ENCODE measurements around the gene CTNNBL1.

CTNNBL1 gene

GRCh38 chr20:37904008-37904642 lies 210.3 kb downstream of the CTNNBL1 start:
- DNase-seq = no peak

GRCh38 chr20:37904845-37905373 lies 211.1 kb downstream of the CTNNBL1 start:
- no peak for DNase-seq

DNA sequence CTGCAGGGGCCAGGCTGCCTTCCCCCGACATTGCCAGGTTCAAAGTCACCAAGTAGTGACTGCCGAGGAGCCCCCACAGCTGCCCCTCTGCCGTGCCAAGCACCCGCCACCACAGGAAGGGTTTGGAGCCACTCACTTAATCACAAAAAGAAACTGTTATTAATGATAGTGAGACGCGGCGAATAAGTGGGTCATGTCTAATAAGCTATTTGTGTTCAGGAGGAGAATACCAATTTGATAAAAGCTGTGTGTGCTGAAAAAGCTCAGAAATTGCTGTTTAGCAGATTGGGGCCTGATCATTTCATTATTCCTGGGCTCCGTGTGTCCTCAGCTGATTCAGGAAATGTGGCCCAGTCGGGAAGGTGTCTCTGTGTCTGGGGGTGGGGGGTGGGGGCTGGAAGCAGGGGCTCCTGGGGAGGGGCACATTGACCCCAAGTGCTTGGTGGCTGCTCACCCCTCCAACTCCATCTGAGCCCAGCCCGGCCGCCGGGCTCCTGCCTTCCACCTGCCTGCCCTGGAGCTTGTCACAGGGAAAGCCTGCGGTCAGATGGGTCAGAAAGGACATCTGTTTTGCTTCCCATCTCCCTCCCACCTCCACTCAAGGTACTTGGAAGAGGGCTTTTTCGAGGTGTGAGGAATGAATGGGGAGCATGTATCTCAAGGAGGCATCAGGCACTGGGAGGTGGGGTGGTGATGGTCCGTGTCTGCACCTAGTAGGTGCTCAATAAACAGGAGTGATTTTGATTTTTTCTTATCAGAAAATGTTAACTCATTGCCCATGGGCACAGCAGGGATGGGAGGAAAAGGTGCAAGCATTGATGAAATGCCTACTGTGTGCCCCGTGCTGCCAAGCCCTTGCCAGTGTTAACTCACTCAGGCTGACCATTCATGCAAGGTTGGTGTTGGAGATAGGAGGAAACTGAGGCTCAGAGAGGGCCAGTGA lies 212.1 kb downstream of the CTNNBL1 start:
- DNase-seq = peak in 1 of 3 experiments; percentile 25

- DNase-seq = no peak
Observed at GRCh38 chr20:37907330-37907676, 213.5 kb downstream of the CTNNBL1 start.

DNA sequence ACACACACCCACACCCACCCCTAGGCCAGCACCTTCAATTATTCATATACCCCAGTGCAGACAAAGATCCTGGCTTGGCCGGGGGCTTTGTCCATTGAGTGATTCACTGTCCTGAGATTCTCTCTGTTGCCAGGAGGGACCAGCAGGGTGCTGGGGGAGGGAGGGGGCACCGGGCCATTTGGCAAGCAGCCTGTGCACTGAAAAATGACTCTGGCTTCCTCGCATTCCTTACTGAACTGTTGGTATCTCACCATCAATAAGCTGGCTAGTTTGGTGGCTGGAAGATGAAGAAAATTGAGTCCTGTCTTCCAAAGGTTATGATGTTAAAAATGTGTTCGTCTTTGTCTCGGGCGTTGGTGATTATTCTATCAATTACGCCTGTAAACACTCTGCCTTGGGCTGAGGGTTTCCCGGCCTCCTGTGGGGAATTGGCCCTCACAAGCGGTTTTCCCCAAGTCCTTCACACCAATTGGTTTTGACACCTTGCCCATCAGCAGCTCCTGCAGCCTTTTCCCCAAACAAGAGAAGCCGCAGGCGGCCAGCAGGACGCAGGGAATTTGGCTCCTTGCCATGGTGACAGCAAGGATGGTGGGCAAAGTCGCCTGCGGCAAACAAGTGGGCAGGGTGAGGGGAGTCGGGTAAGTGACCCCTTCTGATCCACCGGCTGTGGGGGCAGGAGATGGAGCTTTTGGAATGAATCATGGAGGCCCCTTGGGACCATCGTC lies 214.0 kb downstream of the CTNNBL1 start:
- peak; percentile 39 to 97 (median 85) for DNase-seq

DNA sequence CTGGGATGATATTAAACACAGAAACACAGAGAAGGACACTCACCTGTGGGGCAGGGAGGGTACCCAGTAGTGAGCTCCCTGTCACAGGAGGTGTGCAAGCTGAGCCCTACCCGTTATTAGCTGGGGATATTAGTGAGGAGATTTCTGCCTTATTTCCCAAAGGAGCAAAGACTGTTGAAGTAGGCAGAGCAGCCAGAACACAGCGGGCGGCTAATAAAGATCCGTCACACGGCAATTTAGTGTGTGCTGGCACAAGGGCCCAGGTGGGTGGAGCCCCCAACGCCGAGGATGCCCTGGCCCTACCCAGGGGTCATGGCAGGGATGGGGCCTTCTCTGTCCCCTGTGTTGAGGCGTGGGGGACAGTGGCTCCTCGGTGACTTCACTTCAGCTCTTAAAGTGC lies 217.4 kb downstream of the CTNNBL1 start:
- peak in 2 of 3 experiments; percentile 47 to 69 for DNase-seq

GRCh38 chr20:37911838-37912281 lies 218.0 kb downstream of the CTNNBL1 start:
- DNase-seq = peak in 2 of 3 experiments; percentile 81 to 90

GRCh38 chr20:37912874-37913273 lies 219.0 kb downstream of the CTNNBL1 start:
- DNase-seq = no peak

GRCh38 chr20:37913567-37914366 lies 219.9 kb downstream of the CTNNBL1 start:
- DNase-seq = no peak

GRCh38 chr20:37914367-37914671 lies 220.5 kb downstream of the CTNNBL1 start:
- DNase-seq = no peak

- DNase-seq = peak in 2 of 3 experiments; percentile 80 to 92
Observed at GRCh38 chr20:37914672-37915433, 221.0 kb downstream of the CTNNBL1 start.

DNA sequence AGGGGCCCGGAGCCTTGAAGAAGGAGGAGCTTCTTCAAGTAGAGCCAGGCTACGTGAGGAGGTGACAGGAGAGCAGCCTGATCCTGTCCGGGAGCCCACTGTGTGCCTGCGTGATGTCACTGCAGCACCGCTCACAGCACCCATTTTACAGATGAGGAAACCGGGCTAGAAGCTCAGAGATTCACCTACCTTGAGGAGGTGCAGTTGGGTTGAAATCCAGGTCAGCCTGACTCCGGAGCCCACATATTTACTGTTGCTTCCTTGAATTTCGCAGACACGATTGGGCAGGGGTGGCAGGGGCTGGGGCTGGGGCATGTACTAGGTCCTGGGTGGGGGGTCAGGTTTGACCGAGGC lies 221.6 kb downstream of the CTNNBL1 start:
- DNase-seq = no peak

GRCh38 chr20:37915800-37916570 lies 222.2 kb downstream of the CTNNBL1 start:
- DNase-seq = peak; percentile 27 to 45 (median 28)

GRCh38 chr20:37917461-37917860 lies 223.6 kb downstream of the CTNNBL1 start:
- DNase-seq = peak in 1 of 3 experiments; percentile 29

GRCh38 chr20:37918035-37918434 lies 224.2 kb downstream of the CTNNBL1 start:
- no peak for DNase-seq

GRCh38 chr20:37919389-37920040 lies 225.7 kb downstream of the CTNNBL1 start:
- DNase-seq = peak in 2 of 3 experiments; percentile 23 to 50

GRCh38 chr20:37920270-37920669 lies 226.4 kb downstream of the CTNNBL1 start:
- DNase-seq = peak; percentile 28 to 52 (median 32)

DNA sequence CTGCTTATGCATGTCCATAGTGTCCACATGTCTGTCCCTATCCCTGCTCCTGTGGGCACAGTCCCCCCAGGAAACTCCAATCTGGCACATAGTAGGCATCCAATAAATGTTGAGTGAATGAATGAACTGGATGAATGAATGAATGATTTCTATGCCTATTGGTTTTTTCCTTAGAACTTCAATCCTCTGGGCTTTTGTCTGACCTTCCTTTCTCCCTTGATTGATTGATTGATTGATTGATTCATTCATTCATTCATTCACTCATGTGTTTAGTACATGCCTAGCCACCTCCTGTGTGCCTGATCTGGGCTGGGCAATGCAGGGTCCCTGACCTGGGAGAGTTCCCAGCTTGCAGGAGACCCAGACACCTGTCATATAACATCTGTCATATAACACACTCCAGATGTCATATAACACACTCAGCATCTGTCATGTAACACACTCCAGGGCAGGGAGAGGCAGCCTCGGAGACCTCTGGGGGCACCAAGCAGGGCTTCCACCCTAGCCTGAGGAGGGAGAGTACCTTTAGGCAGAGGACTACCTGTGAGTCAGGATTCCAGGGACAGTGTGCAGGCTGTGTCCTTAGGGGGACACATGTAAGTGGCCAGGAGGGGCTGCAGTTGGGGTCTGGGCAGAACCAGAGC lies 227.0 kb downstream of the CTNNBL1 start:
- DNase-seq = no peak

- no peak for DNase-seq
Observed at GRCh38 chr20:37921341-37921929, 227.6 kb downstream of the CTNNBL1 start.
